HG02759 (cell line): ENCODE results near the gene TUBA1C.
"Not testable (repeated sequence)": the region's sequence is repeated elsewhere in the genome, so short reads cannot be mapped to it uniquely, and the experiment has no call there.

Source experiments
- ATAC-seq: cut with Tn5 transposase; IDR thresholded peaks from one replicate; pipeline ENCODE4 v1.9.1; 2021; ENCODE audit warnings: mild to moderate bottlenecking, moderate library complexity; ENCODE audit not compliant: unreplicated experiment

Gene TUBA1C

GRCh38 chr12:49282740-49283375 is 18.0 kb downstream of the TUBA1C start:
- not testable (repeated sequence) for ATAC-seq

DNA sequence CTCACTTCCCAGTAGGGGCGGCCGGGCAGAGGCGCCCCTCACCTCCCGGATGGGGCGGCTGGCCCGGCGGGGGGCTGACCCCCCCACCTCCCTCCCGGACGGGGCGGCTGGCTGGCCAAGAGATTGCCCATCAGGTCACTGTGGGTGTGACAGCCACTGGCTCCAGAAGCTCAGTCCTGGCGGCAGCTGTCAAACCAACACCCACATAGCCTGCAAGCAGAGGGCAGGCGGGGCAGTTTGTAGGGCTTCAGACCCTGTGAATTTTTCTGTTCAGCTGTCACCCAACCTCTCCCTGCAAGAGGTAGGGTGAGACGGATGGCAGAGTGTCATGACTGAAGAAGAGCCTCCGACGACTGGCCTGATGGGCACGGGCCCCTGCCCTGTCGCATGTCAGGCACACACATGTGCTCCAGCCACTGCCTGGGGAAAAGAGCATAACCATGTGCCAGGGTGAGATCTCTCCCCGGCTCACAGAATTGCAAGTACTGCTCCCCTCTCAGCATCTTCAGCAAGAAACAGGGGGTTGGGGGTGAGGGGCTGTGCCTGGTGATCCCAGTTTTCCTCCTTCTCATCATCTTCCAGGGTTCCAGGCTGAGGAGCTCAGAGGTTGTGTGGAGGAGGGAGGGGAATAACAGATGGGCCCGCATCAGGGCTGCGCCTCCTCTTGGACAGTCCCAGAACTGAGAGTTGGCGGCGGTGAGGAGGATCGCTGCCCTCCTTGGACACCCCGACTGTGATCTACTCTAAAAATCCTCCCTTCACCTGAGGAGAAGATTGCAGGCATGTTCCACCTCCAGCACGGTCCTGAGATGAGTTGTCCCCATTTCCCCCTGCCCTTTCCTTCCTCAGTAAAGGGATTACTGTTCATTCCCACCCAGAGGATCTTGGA is 18.9 kb downstream of the TUBA1C start:
- ATAC-seq: no peak

DNA sequence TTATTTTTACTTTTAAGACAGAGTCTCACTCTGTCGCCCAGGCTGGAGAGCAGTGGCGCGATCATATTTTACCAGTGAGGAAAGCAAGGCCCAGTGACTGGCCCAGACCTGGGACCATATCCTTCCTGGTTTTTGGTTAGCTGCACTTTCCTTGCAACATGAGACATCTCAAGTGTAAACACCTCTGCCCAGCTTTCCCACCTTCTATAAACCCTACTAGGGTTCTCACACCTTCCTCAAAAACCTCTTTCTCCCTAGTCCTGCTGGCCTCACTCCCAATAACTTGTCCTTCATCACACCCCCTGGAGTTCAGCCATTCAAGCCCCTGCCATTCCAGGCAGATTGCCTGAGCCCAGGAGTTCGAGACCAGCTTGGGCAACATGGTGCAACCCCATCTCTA is 19.8 kb downstream of the TUBA1C start:
- ATAC-seq: no peak

DNA sequence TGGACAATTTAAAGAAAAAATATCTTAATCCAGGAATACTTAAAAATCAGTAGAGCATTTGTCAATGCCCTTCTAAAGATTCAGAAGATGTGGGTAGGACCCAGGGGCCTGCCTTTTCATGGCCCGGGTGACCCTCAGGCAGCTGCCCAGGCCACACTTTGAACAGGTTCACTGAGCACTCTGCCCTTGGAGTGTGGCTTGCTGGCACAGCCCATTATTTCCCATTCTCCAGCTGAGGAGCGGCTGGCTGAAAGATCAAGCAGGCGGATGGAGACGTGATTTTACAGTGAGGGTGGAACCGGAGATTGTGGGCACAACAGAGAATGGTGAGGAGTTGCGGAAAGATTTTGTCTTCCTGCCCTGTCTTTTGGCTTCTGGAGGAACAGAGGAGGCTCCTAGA is 23.0 kb downstream of the TUBA1C start:
- no peak for ATAC-seq

DNA sequence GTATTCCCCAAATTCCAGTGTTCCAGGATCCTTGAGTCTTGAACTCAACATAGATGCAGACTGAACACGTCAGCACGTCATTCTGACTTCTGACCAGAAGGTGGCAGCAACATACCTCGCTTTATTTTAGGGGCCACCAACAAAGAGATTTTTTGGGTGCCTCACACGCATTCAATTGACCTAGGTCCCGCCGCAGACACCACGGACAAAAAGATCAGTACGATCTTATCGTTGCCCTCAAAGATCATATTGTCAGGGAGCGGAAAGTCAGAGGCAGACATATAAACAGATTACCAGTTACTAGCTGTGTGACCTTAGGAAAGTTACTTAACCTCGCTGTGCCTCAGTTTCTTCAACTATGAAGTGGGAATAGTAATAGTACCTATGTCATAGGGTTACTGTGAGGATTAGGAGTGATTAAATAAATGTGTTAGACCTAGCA is 23.6 kb downstream of the TUBA1C start:
- ATAC-seq: no peak

GRCh38 chr12:49288922-49289555 is 24.2 kb downstream of the TUBA1C start:
- no peak for ATAC-seq

DNA sequence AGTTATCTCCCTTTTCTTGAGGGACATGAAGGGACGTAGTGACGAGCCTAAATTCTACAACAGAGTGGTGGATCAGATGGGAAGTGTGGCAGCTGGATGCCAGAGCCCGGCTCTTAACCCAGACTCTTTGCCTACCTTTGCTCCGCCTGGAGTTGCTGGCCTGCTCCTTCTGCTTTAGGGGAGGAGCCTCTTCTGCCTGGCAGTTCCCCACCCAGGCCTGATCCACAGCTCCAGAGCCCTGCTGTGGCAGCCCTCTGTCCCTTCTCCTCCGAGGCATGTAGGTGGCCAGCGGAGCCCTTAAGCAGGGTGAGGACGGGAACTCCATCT is 27.8 kb downstream of the TUBA1C start:
- no peak for ATAC-seq

- no peak for ATAC-seq
These were observed 28.4 kb downstream of the TUBA1C start for GRCh38 chr12:49293056-49293956.

DNA sequence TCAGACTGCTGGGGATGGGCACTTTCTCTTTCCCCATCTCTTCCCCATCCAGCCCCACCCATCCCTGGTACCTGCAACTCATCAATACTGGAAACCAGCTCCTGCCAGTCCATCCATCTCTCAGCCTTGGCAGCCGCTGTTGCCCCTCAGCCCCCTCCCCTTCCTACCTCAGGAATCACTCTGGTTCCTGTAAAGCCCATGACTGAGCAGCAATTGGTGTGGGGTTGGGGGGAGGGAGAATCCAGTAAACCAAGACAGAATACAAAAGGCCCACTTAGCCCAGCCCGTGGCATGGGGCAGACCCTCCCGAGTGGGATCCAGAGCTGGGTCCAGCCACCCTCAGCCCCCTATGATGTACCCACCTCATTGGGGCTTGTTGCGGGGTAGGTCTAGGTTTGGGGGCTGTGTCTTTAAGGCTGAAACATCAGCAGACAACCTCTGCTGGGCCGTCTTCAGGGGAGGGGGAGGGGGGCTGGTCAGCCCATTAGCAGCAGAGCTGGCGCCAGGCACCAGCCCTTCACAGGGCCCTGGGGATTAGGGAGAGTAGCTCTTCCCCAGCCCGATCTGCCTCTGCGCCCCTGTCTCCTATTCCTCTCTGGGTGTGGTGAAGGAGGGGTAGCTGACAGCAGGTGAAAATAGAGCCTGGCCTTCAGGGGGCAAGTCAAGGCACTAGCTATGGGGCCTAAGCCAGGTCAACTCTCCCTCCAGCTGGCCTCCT is 29.4 kb downstream of the TUBA1C start:
- ATAC-seq: no peak

- ATAC-seq: no peak
These were observed 29.9 kb downstream of the TUBA1C start for GRCh38 chr12:49294804-49295081.

DNA sequence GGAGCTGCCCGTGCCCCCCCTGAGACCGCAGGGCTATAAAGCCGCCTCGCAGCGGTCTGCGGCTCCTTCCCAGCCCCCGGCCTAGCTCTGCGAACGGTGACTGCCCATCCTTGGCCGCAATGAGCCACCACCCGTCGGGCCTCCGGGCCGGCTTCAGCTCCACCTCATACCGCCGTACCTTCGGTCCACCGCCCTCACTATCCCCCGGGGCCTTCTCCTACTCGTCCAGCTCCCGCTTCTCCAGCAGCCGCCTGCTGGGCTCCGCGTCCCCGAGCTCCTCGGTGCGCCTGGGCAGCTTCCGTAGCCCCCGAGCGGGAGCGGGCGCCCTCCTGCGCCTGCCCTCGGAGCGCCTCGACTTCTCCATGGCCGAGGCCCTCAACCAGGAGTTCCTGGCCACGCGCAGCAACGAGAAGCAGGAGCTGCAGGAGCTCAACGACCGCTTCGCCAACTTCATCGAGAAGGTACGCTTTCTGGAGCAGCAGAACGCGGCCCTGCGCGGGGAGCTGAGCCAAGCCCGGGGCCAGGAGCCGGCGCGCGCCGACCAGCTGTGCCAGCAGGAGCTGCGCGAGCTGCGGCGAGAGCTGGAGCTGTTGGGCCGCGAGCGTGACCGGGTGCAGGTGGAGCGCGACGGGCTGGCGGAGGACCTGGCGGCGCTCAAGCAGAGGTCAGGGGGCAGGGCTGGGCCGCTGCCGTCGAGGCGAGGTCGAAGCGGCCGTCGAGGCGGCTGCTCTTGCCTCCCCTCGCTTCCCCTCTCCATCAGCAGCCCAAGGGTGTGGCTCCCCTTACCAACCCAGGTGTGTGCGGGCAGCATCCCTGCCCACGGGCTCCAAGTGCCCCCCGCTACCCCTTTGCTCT is 30.4 kb downstream of the TUBA1C start, which contains the start of gene PRPH:
PRPH (plus strand) TSS at position 66 of the 855 bp plus-strand sequence; CDS start at position 120, 54 bp downstream.
- ATAC-seq: no peak

DNA sequence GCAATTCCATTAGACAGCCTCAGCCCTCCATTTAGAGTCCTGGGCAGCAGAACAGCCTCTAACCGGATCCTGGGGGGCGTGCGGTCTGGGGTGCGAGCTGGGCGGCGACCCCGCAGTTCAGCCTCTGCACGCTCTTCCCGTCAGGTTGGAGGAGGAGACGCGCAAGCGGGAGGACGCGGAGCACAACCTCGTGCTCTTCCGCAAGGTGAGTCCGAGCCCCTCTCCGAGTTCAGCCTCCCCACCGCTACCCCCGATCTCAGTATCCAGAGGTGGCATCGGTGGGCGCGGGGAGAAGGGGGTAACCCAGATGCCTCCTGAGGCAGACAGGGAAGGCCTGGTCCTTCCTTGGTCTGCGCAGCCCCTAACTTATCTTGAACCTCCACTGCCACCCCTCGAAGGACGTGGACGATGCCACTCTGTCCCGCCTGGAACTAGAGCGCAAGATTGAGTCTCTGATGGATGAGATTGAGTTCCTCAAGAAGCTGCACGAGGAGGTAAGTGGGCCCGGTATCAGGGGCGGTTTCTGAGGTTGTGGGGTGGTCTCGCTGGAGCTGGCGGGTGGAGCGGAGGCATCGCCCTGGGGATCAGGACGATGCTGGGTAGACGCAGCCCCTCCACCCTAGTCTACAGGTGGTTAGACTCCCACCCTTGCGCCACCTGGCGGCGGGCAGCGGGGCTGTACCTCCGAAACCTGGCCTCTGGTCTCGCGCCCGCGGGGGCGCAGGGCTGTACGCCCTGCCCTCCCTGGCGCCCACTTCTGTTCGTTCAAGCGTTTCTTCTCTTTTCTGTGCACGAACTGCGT is 31.4 kb downstream of the TUBA1C start:
- no peak for ATAC-seq

DNA sequence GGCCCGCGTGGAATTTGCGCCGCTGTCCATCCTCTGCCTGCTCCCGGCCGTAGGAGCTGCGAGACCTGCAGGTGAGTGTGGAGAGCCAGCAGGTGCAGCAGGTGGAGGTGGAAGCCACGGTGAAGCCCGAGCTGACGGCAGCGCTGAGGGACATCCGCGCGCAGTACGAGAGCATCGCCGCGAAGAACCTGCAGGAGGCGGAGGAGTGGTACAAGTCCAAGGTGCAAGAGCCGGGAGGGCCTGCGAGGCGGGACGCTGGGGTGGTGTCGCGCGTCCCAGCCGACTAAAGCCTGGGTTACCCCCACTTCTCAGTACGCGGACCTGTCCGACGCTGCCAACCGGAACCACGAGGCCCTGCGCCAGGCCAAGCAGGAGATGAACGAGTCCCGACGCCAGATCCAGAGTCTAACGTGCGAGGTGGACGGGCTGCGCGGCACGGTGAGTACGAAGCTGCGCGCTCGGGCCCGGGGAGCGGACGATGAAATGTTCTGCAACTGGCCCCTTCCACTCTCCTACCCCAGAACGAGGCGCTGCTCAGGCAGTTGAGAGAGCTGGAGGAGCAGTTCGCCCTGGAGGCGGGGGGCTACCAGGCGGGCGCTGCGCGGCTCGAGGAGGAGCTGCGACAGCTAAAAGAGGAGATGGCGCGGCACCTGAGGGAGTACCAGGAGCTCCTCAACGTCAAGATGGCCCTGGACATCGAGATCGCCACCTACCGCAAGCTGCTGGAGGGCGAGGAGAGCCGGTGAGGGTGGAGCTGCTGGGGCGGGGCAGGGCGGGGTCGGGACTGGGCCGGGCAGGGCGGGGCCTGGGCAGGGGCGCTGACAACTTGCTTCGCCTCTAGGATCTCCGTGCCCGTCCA is 32.2 kb downstream of the TUBA1C start:
- ATAC-seq: no peak

DNA sequence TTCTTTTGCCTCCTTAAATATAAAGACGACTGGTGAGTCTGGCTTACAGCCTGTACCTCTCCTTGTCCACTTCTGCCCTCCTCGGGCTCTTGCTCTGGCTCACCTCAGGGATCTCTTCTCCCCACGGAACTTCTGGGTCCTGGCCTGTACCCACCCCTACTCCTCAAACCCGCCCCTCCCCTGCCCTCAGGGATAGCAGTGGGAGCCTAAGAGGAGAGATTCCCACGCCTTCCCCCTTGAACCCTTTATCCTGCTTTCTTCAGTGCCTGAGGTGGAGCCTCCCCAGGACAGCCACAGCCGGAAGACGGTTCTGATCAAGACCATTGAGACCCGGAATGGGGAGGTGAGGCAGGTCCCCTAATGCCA is 32.8 kb downstream of the TUBA1C start:
- ATAC-seq: no peak

DNA sequence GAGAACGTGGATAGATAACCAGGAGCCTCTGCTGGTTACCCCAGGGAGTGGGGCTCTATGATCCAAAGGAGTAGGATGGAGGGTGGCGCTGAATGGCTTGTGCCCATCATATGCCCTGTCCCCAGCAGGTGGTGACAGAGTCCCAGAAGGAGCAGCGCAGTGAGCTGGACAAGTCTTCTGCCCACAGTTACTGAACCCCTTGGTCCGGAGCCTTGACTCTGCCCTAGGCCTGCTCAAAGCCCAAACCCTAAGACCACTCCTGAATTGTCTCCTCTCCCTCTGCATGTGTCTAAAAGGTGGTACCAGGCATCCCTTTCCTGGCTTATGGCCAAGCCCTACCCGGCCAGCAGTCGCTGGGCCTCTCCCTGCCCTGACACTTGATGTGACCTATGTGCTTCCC is 33.3 kb downstream of the TUBA1C start:
- no peak for ATAC-seq

GRCh38 chr12:49301760-49302159 is 36.9 kb downstream of the TUBA1C start:
- no peak for ATAC-seq

DNA sequence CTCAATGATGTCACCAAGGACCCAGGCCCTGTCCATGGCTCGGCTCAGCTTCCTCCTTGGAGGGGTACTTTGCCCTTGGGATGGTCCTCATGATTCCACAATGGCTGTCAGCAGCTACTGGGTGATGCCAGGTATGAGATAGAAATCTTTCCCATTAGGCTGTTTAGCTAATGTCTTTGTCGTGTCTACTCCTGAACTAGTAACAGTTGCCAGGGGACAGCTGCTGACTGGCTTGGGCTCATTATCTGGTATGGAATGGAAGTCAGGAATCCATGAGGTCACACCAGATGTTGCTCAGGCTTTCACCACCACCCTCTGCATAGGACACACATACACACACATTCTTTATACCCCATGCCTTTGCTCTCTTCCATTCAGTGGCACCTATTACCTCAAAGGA is 39.3 kb downstream of the TUBA1C start:
- ATAC-seq: no peak
